ENCODE data around the gene EXOC2.

DNA sequence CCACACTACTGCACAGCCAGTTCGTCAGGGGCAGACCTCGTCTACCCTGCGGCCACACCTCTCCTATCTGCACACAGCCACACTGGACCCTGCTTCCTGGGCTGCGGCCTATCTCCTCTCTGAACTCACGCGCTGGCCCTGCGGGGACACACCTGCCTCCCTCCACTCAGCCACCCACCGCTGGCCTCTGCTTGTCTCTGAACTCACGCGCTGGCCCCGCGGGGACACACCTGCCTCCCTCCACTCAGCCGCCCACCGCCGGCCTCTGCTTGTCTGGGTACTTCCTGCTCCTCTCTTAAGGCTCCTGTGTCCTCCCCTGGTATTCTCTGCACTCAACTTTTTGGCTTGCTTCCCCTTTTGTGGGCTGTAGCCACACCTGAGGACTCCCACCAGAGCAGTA lies 88.4 kb downstream of the EXOC2 start:
- no peak for TF ChIP-seq ZNF232 (CRISPR knock-in tag; IDR thresholded peaks at IDR 0.05)
- TF ChIP-seq, protein P1, sequence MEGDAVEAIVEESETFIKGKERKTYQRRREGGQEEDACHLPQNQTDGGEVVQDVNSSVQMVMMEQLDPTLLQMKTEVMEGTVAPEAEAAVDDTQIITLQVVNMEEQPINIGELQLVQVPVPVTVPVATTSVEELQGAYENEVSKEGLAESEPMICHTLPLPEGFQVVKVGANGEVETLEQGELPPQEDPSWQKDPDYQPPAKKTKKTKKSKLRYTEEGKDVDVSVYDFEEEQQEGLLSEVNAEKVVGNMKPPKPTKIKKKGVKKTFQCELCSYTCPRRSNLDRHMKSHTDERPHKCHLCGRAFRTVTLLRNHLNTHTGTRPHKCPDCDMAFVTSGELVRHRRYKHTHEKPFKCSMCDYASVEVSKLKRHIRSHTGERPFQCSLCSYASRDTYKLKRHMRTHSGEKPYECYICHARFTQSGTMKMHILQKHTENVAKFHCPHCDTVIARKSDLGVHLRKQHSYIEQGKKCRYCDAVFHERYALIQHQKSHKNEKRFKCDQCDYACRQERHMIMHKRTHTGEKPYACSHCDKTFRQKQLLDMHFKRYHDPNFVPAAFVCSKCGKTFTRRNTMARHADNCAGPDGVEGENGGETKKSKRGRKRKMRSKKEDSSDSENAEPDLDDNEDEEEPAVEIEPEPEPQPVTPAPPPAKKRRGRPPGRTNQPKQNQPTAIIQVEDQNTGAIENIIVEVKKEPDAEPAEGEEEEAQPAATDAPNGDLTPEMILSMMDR (IDR thresholded peaks at IDR 0.05), result no peak
- TF ChIP-seq ETV6 (CRISPR knock-in tag; IDR thresholded peaks at IDR 0.05), result no peak
- TF ChIP-seq, protein P2, sequence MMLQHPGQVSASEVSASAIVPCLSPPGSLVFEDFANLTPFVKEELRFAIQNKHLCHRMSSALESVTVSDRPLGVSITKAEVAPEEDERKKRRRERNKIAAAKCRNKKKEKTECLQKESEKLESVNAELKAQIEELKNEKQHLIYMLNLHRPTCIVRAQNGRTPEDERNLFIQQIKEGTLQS (CRISPR knock-in tag; conservative IDR thresholded peaks at IDR 0.05), result no peak
- TF ChIP-seq ZNF263 (CRISPR knock-in tag; IDR thresholded peaks at IDR 0.05; ENCODE audit: low read depth), result no peak
- TF ChIP-seq KAT7 (CRISPR knock-in tag; IDR thresholded peaks at IDR 0.05; ENCODE audit: borderline replicate concordance), result no peak
- no peak for TF ChIP-seq ATF1 (CRISPR knock-in tag; IDR thresholded peaks at IDR 0.05)
- TF ChIP-seq, protein P3, sequence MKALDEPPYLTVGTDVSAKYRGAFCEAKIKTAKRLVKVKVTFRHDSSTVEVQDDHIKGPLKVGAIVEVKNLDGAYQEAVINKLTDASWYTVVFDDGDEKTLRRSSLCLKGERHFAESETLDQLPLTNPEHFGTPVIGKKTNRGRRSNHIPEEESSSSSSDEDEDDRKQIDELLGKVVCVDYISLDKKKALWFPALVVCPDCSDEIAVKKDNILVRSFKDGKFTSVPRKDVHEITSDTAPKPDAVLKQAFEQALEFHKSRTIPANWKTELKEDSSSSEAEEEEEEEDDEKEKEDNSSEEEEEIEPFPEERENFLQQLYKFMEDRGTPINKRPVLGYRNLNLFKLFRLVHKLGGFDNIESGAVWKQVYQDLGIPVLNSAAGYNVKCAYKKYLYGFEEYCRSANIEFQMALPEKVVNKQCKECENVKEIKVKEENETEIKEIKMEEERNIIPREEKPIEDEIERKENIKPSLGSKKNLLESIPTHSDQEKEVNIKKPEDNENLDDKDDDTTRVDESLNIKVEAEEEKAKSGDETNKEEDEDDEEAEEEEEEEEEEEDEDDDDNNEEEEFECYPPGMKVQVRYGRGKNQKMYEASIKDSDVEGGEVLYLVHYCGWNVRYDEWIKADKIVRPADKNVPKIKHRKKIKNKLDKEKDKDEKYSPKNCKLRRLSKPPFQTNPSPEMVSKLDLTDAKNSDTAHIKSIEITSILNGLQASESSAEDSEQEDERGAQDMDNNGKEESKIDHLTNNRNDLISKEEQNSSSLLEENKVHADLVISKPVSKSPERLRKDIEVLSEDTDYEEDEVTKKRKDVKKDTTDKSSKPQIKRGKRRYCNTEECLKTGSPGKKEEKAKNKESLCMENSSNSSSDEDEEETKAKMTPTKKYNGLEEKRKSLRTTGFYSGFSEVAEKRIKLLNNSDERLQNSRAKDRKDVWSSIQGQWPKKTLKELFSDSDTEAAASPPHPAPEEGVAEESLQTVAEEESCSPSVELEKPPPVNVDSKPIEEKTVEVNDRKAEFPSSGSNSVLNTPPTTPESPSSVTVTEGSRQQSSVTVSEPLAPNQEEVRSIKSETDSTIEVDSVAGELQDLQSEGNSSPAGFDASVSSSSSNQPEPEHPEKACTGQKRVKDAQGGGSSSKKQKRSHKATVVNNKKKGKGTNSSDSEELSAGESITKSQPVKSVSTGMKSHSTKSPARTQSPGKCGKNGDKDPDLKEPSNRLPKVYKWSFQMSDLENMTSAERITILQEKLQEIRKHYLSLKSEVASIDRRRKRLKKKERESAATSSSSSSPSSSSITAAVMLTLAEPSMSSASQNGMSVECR (CRISPR knock-in tag; IDR thresholded peaks at IDR 0.05; ENCODE audit: borderline replicate concordance), result no peak
- TF ChIP-seq TCF7 (CRISPR knock-in tag; IDR thresholded peaks at IDR 0.05; ENCODE audit: low read depth), result no peak

Measured in WTC11 (cell line).